Panc1 (cell line): ENCODE data around the gene CAMK2B. TPM values are rescaled to one million over a fixed set of nuclear protein-coding genes. Genes with fewer than 3 reads are reported as not detected.

ENCODE experiments used
- ATAC-seq: fragments of 200-7000 bp; cut with Tn5 transposase; 2 replicates; pipeline ENCODE4 v1.9.1; 2020; ENCODE audit warnings: mild to moderate bottlenecking, moderate library complexity
- BruUV-seq: library from RNA; stranded (reverse); fragments of 400-500 nt; replicated peaks from 2 replicates; lab custom pipeline; 2021; lab: Mats Ljungman, UMichigan
- CTCF ChIA-PET: fragments of 300-600 bp; sonication (Branson Sonifier 250); formaldehyde crosslinking; loops from one replicate; lab custom pipeline; 2022; ENCODE audit warnings: antibody characterized with exemption; lab: Charles Lee
- POLR2A ChIA-PET: fragments of 300-600 bp; sonication (Branson Sonifier 250); formaldehyde crosslinking; loops from one replicate; lab custom pipeline; 2022; ENCODE audit warnings: antibody characterized with exemption; lab: Charles Lee
- DNase-seq: peaks from one replicate; pipeline ENCODE4 v3.0.0-alpha.2; 2010; ENCODE audit warnings: low read depth, low spot score
- H3K27ac ChIP-seq: 2 replicates; pipeline ENCODE4 v1.5.1; 2011; ENCODE audit warnings: mild to moderate bottlenecking, low read length, inconsistent platforms
- H3K27me3 ChIP-seq: fragments of 200-500 bp; sonication (Bioruptor generic); 2 replicates; pipeline ENCODE4 v1.6.0; 2014; ENCODE audit warnings: low read length, inconsistent platforms; ENCODE audit not compliant: control insufficient read depth, insufficient read depth
- H3K36me3 ChIP-seq: fragments of 200-500 bp; sonication (Bioruptor generic); 2 replicates; pipeline ENCODE4 v1.5.1; 2014; ENCODE audit warnings: inconsistent platforms, mild to moderate bottlenecking, low read length, moderate library complexity; ENCODE audit not compliant: control insufficient read depth, insufficient read depth
- H3K4me1 ChIP-seq: 2 replicates; pipeline ENCODE4 v1.5.1; 2011; ENCODE audit warnings: inconsistent platforms, mild to moderate bottlenecking, low read length, moderate library complexity; ENCODE audit not compliant: control insufficient read depth, insufficient read depth
- H3K4me3 ChIP-seq, 2 experiments: 2 replicates each; pipeline ENCODE4 v1.5.1; 2011 to 2012; ENCODE audit warnings: low read depth in 2 of 2, low read length in 2 of 2, mild to moderate bottlenecking in 2 of 2, inconsistent platforms in 1 of 2, moderate library complexity in 1 of 2
- H3K9me3 ChIP-seq: fragments of 200-500 bp; sonication (Bioruptor generic); 2 replicates; pipeline ENCODE4 v1.5.1; 2014; ENCODE audit warnings: low read depth, mild to moderate bottlenecking, inconsistent platforms, low read length, moderate library complexity; ENCODE audit not compliant: control insufficient read depth, insufficient read depth
- CTCF ChIP-seq: fragments of 450-650 bp; IDR thresholded peaks from 2 replicates; pipeline ENCODE4 v1.5.1; 2017; ENCODE audit warnings: mild to moderate bottlenecking
- POLR2AphosphoS5 ChIP-seq: IDR thresholded peaks from 2 replicates; pipeline ENCODE4 v1.6.1; 2012; ENCODE audit warnings: mild to moderate bottlenecking, low read depth, low read length, moderate library complexity
- REST ChIP-seq, 2 experiments: IDR thresholded peaks; 2 replicates each; pipeline ENCODE4 v1.6.1; 2011 to 2012; ENCODE audit warnings: low read depth in 2 of 2, control low read depth in 1 of 2, low read length in 1 of 2, mild to moderate bottlenecking in 1 of 2, moderate library complexity in 1 of 2; ENCODE audit not compliant: insufficient read depth in 1 of 2
- SIN3A ChIP-seq: IDR thresholded peaks from 2 replicates; pipeline ENCODE4 v1.6.1; 2012; ENCODE audit warnings: low read depth, mild to moderate bottlenecking, low read length, moderate library complexity, borderline replicate concordance; ENCODE audit not compliant: insufficient read depth
- TCF7L2 ChIP-seq: IDR thresholded peaks from 2 replicates; pipeline ENCODE4 v1.6.1; 2011; ENCODE audit warnings: mild to moderate bottlenecking, low read depth, low read length, inconsistent platforms
- in situ Hi-C: cut with HindIII; loops from 2 replicates; pipeline ENCODE4 v1.10.0; 2016; ENCODE audit warnings: low sequenced_read_pairs, low pct_unique_long_range_greater_than_20kb
- intact Hi-C: fragments of 100-400 bp; cut with micrococcal nuclease; formaldehyde crosslinking; loops from one replicate; pipeline ENCODE4 v1.10.0; 2022; ENCODE audit not compliant: unreplicated experiment
- total RNA-seq: library from RNA; stranded (reverse); gene quantifications from one replicate; pipeline ENCODE4 v1.2.1, GENCODE V29; 2021; ENCODE audit not compliant: unreplicated experiment

Gene CAMK2B
- total RNA-seq, 1 experiment from 2014 or later, result 0.26 TPM

DNA sequence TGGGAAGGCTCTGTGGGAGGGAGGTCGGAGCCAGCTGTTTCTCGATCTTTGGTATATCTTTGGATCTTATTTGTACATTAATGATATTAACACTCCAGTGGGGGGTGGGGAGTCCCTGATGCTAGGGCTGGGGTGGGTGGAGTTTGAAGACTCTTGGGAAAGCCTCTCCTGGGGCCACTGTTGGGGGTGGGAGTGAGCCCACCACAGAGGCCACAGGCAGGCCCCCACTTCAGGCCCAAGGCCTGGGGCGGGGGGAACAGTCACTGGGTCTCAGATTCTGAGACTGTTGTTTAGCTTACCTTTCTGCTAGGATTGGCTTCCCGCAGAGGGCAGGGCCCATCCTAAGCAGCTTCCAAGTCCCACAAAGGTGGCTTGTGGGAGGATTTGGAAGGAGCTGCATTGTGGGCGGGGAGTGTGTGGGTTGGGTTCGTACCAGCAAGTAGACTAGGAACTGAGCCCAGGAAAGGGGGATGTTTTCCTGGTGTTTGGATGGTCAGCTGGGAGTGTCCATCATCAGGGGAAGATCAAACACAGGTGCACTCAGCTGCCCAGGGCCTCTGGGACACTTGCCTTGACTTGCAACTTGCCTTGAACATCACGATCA is 112.7 kb downstream of the CAMK2B start:
- ATAC-seq (no peak), DNase-seq (no peak)
- in situ Hi-C loops, result loop anchor here (25.0 kb wide), 1 partner anchor 125 kb away; the partner anchor contains the start of gene CAMK2B
- no peak for TF ChIP-seq REST (IDR thresholded peaks at IDR 0.05; ENCODE audit: insufficient read depth in 1 of 2, low read depth in 2 of 2, low read length in 1 of 2)
- TF ChIP-seq POLR2AphosphoS5, result no peak
- no peak for TF ChIP-seq CTCF
- no peak for TF ChIP-seq TCF7L2
- no peak for TF ChIP-seq SIN3A
- ChIA-PET POLR2A (no interaction called here), CTCF (no interaction called here)
- no peaks in the 10 kb centered on the region for H3K9me3 ChIP-seq
- no peak overlapping the region for H3K4me3 ChIP-seq
- intact Hi-C loops, result no loop called here
- H3K4me1 ChIP-seq, result 0 out of 2 replicates have a peak, but pooled peaks cover 2% of the 10 kb centered on the region
- H3K27me3 ChIP-seq, result no peaks in the 10 kb centered on the region
- no TSS peak for BruUV-seq
- H3K27ac ChIP-seq, result no peak overlapping the region
- H3K36me3 ChIP-seq, result peaks cover 30% of the 10 kb centered on the region

DNA sequence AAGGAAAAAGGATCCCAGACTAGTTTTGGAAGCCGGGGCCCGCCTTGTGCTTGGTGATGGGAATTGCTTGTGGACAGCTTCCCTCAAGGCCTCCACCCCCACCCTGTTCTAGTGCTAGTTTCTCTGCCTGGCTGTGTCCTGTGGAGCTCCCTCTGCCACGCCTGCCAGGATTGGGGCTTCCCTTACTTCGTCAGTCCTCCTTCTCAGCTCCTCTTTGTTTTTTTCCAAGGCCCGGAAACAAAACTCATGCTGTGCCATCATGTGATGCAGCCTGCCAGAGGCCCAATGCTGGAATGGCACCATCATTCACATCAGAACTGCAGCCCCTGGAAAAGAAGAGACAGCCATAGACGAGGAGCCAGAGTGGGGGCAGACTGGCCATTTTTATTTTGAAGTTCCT is 113.4 kb downstream of the CAMK2B start:
- DNase-seq (no peak), ATAC-seq (no peak)
- in situ Hi-C loops, result loop anchor here (25.0 kb wide), 1 partner anchor 125 kb away; the partner anchor contains the start of gene CAMK2B
- TF ChIP-seq REST (IDR thresholded peaks at IDR 0.05; ENCODE audit: insufficient read depth in 1 of 2, low read depth in 2 of 2, low read length in 1 of 2), result no peak
- TF ChIP-seq TCF7L2, result no peak
- TF ChIP-seq CTCF, result no peak
- TF ChIP-seq SIN3A, result no peak
- ChIA-PET CTCF (no interaction called here), POLR2A (no interaction called here)
- BruUV-seq, result no TSS peak
- H3K36me3 ChIP-seq, result peaks cover 36% of the 10 kb centered on the region
- H3K4me3 ChIP-seq, result no peak overlapping the region
- H3K27ac ChIP-seq, result no peak overlapping the region
- intact Hi-C loops, result no loop called here
- H3K9me3 ChIP-seq, result no peaks in the 10 kb centered on the region
- H3K4me1 ChIP-seq, result 0 out of 2 replicates have a peak, but pooled peaks cover 2% of the 10 kb centered on the region
- H3K27me3 ChIP-seq, result no peaks in the 10 kb centered on the region
